ENCODE results near the gene HOXB2.
"Not testable (repeated sequence)": the region's sequence is repeated elsewhere in the genome, so short reads cannot be mapped to it uniquely, and the experiment has no call there.

Gene HOXB2

DNA sequence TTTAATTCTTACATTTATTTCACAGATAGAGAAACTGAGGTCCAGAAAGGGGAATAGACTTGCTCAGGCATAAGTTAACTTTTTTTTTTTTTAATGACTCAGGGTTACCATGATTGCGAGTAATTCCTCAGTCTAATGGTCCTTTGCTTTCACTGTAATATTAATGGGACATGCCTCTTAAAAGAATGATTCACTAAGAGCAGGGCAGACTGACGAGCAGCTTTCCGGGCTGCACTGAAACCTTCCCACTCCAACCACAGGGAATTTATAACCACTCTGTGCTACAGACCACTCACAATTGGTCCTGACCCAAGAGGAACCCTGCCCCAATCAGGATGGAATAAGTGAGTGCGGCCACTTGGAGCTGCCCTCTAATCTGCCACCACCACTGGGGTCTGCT is 5.7 kb downstream of the HOXB2 start:
- no peak for DNase-seq

- no peak for DNase-seq
Observed at GRCh38 chr17:48537316-48537715, 7.6 kb downstream of the HOXB2 start.

GRCh38 chr17:48535793-48536559 is 8.9 kb downstream of the HOXB2 start:
- DNase-seq: not testable (repeated sequence)

- no peak for DNase-seq
Observed at GRCh38 chr17:48532261-48532660, 12.6 kb downstream of the HOXB2 start.

- DNase-seq: no peak
Observed at GRCh38 chr17:48530887-48531272, 14.0 kb downstream of the HOXB2 start, which contains the start of gene HOXB1. Gene HOXB1 (minus strand): TSS chr17:48531011. CDS start chr17:48530904, 107 bp downstream.

DNA sequence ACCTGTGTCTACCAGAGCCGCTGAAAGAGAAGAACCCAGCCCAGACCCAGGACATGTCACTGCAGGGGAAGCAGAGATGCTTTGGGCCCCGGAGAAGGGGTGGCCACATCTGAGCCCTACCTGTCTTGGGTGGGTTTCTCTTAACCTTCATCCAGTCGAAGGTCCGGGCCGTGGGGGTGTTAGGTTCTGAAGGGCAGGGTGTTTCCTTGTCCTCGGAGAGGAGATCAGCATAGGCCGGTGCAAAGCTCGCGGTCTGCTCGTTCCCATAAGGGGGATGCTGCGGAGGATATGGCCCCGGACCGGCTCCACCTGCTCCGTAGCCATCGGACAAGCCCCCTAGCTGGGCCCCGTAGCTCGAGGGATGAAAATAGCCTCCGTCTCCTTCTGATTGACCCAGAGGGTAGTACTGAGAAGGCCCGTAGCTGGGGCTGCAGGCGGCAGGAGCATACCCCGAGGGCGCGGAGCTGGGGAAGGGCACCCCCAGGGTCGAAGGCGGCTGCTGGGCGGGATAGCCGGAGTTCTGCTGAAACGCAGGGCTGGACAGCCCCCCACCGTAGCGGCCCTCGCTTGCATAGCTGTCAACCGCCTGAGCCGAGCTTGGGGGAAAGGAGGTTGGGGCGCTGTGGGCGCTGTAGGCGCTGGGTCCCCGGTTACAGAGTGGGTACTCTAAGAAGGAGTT is 14.6 kb downstream of the HOXB2 start:
- no peak for DNase-seq

- no peak for DNase-seq
Observed at GRCh38 chr17:48529683-48530009, 15.3 kb downstream of the HOXB2 start.

GRCh38 chr17:48528936-48529682 is 15.8 kb downstream of the HOXB2 start:
- no peak for DNase-seq

- no peak for DNase-seq
Observed at GRCh38 chr17:48528153-48528935, 16.6 kb downstream of the HOXB2 start.

DNA sequence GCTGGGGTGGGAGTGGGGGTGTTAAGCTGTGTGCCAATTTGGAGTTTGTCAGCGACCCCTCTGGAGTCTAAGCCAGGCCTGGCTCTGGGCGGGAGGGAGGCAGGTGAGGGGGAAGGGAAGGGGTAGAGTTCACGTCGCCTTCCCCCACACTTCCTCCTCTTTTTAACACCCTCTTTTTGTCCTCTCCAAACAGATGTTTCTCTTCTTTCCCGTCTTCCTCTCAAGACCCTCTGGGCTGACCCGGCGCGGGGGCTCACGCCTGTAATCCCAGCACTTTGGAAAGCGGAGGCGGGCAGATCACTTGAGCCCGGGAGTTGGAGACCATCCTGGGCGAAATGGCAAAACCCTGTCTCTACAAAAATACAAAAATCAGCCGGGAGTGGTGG is 17.4 kb downstream of the HOXB2 start:
- no peak for DNase-seq

GRCh38 chr17:48526608-48527546 is 18.0 kb downstream of the HOXB2 start:
- no peak for DNase-seq

DNA sequence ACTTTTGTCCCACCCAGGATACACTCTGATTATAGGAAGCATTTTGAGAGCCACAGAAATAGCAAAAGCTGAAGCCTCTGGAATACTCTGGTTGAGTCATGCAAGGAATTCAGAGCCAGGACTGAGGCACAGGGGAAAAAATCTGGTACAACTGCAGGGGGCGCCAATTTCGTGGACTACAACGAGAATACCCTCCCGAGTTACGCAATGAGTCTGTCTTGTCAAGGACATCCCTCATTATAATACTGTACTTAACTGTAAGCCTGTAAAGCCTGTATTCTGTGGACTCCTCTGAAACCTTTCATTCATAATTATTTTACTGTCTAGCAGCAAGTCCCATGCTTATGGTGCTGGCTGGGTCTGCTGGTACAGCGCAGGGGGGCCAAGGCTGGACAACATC is 21.9 kb downstream of the HOXB2 start:
- DNase-seq: no peak

- no peak for DNase-seq
Observed at GRCh38 chr17:48522031-48522653, 22.8 kb downstream of the HOXB2 start.

GRCh38 chr17:48520631-48521079 is 24.3 kb downstream of the HOXB2 start:
- no peak for DNase-seq

DNA sequence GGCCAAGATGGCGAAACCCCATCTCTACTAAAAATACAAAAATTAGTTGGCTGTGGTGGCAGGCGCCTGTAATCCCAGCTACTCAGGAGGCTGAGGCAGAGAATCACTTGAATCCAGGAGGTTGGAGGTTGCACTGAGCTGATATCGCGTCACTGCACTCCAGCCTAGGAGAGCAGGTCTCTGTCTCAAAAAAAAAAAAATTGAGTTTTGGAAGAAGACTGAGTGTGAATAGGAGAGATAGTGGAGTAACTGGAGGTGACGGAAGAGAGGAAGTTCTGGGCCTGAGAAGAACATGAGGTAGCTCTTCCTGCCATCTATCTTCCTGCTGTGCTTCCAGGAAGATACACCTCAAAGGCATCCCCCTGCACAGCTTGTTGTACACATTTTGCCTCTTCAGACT is 25.5 kb downstream of the HOXB2 start:
- DNase-seq: no peak

- no peak for DNase-seq
Observed at GRCh38 chr17:48517478-48517877, 27.4 kb downstream of the HOXB2 start.

GRCh38 chr17:48515925-48516900 is 28.7 kb downstream of the HOXB2 start:
- DNase-seq: no peak

GRCh38 chr17:48514477-48514876 is 30.4 kb downstream of the HOXB2 start:
- no peak for DNase-seq

DNA sequence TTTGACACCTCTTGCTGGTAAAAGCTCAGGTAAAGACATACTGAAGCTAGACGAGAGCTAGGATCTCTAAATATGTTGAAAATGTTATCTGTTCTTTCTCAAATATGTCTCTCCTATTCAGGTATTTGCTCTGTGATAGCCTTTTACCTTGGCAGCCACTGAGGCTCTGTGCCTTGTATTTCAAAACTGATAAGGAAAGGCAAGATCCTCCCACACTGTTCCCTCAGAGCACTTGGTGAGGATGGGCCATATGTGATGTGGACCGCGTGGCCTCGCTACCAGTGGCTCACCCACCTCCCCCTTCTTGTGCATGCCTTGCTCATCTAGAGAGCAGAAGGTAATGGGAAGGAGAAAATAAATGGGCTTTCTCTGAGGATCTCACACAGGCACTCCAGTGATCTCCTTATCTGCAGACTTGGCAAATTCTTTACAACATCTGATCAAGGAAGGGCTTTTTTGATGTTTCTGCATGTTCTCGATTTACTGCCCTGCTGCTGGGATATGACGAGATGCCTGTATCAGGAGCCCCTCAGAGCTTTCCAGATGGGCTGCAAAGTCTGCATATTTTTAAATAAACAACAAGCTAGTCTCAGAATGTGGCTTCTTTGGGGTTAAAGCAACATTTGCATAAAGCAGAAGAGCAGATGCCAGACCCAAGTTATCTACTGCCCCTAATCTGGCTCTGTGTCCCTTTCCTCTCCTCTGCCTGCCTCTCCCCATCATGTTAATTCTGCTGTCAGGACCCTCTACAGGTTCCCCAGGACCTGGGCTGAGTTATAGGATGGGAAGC is 31.0 kb downstream of the HOXB2 start:
- no peak for DNase-seq

All from NCI-H1694 treated with DMSO at 0.1 percent for 48 hours (cell line).